ENCODE results near the gene ALG12.
"Not testable (repeated sequence)": the region's sequence is repeated elsewhere in the genome, so short reads cannot be mapped to it uniquely, and the experiment has no call there.

The ALG12 gene

DNA sequence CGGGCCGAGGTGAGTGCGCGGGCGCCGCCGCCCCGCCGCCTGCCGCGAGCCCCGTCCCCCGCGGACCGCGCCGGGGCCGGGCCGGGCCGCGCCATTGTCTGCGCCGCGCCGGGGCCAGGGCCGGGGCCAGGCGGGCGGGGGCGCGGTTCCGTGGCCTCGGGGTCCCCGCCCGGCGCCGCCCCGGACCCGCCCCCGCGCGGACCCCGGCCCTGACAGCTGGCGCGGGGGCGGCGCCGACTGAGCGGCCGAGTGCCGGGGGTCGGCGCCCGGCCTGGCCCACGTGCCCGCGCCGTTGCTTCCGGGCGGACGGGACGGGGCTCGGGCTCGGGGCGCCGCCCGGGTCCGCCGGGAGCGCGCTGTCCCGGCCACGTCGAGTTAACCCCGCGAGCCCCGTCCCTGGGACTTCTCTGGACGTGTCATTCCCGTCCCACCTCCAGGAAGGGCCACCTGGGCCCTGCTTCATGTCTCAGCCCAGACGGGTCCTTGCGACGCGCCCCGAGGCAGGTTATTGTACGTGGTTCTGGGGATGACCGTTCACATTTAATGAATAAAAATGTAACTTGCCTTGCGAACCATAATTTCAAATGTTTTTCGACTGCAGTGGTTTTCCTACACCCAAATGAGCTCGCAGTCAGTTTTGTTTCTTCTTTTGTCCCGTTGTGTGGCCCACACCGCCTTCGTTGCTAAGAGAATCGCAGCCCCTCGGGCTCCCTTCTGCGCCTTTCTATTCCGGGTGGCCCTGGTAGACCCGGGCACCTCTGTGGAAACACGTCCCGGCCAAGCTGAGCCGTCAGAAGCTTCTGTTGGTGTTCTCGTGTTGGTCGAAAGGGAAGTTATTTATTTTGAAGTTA is 64.0 kb downstream of the ALG12 start:
- Histone ChIP-seq H4K20me1 (ENCODE audit: insufficient read depth, low read length) (no peaks in the 10 kb centered on the region), H3K79me2 (ENCODE audit: insufficient read depth, low read length) (peaks cover 47% of the 10 kb centered on the region), H3K9me2 (ENCODE audit: low read depth, low read length) (no peaks in the 10 kb centered on the region), H3K4me3 (ENCODE audit: low read depth, low read length, poor library complexity, severe bottlenecking) (peak overlapping the region; percentile 92), H3K36me3 (ENCODE audit: insufficient read depth, low read length) (peaks cover 5% of the 10 kb centered on the region; the same call in 1 of the 2 replicates), H3K4me2 (ENCODE audit: low read length) (peak overlapping the region; percentile 83), H3K27me3 (ENCODE audit: insufficient read depth, low read length) (no peaks in the 10 kb centered on the region), H3K9ac (ENCODE audit: low read length) (peak overlapping the region; percentile 92), H3K4me1 (ENCODE audit: insufficient read depth, low read length, severe bottlenecking) (peaks cover 26% of the 10 kb centered on the region), H3F3A (ENCODE audit: insufficient read depth, low read length) (no peaks in the 10 kb centered on the region), H3K27ac (ENCODE audit: low read depth, low read length, poor library complexity, severe bottlenecking) (peak overlapping the region; percentile 71), H3K9me3 (ENCODE audit: low read length) (no peaks in the 10 kb centered on the region), H2AFZ (ENCODE audit: low read length) (no peak overlapping the region)
- TF ChIP-seq, protein P1, sequence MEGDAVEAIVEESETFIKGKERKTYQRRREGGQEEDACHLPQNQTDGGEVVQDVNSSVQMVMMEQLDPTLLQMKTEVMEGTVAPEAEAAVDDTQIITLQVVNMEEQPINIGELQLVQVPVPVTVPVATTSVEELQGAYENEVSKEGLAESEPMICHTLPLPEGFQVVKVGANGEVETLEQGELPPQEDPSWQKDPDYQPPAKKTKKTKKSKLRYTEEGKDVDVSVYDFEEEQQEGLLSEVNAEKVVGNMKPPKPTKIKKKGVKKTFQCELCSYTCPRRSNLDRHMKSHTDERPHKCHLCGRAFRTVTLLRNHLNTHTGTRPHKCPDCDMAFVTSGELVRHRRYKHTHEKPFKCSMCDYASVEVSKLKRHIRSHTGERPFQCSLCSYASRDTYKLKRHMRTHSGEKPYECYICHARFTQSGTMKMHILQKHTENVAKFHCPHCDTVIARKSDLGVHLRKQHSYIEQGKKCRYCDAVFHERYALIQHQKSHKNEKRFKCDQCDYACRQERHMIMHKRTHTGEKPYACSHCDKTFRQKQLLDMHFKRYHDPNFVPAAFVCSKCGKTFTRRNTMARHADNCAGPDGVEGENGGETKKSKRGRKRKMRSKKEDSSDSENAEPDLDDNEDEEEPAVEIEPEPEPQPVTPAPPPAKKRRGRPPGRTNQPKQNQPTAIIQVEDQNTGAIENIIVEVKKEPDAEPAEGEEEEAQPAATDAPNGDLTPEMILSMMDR (IDR thresholded peaks at IDR 0.05; ENCODE audit: low read length) = no peak
- no peak for TF ChIP-seq EZH2 (IDR thresholded peaks at IDR 0.05; ENCODE audit: borderline replicate concordance, low read length)

DNA sequence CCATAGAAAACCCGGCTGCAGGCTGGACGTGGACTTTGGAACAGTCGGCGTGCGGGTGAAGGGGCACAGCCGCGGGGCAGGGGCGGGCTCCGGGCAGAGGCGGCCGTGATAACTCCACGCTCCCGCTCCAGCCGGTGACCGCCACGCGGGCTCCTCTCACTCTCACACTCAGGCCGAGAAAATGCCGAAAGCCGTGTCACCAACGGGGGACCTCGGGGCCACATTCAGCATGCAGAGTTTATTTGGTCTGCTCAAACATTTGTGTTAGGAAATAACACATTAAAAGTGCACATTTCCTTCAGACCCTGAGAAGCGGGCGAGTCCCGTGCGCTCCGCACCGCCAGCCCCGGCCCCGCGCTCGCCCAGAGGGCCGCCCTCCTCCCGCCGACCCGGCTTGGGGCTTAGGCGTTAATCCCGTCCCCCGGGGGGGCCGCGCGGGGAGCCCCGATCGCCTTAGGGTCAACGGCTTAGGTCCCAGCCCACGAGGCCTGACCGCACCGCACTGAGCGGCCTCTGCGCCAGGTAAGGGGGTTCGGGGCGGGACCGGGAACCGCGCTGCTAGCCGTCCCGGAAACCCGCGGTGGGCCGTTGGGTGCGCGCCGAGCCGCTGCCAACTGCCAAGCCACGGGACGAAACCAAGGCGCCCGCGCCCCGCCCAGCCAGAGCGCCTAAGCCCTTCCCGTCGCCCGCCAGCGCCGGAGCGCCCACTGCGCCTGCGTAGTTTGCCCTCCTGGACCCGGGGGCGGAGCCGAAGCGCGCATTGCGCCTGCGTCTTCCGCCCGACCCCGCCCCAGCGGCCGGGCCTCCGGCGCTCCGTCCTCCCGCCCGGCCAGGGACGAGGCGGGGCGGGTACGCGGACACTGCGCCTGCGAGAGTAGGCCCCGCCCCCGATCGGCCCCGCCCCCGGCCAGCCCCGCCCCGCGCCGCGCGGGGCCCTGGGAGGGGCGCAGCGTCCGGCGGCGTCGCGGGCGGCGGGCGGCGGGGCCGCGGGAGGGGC is 65.0 kb downstream of the ALG12 start, which contains the start of gene ZBED4:
Gene ZBED4, plus strand, starts transcription at position 947 of the 997 bp plus-strand sequence. CDS start 29,819 bp downstream, outside the sequence.
- no peaks in the 10 kb centered on the region for H3K36me3 ChIP-seq (ENCODE audit: insufficient read depth, low read length)
- no peak within 1 kb of the TSS; the same call in 1 of the 2 replicates for H2AFZ ChIP-seq (ENCODE audit: low read length)
- H3K4me2 ChIP-seq (ENCODE audit: low read length) = peak within 1 kb of the TSS; percentile 90
- peak within 1 kb of the TSS; percentile 92 for H3K9ac ChIP-seq (ENCODE audit: low read length)
- TF ChIP-seq, protein P1 (IDR thresholded peaks at IDR 0.05; ENCODE audit: low read length) = no peak
- no peak for TF ChIP-seq EZH2 (IDR thresholded peaks at IDR 0.05; ENCODE audit: borderline replicate concordance, low read length)
- peaks cover 26% of the 10 kb centered on the region for H3K4me1 ChIP-seq (ENCODE audit: insufficient read depth, low read length, severe bottlenecking)
- no peaks in the 10 kb centered on the region for H3K27me3 ChIP-seq (ENCODE audit: insufficient read depth, low read length)
- H4K20me1 ChIP-seq (ENCODE audit: insufficient read depth, low read length) = no peaks in the 10 kb centered on the region
- H3K9me2 ChIP-seq (ENCODE audit: low read depth, low read length) = no peaks in the 10 kb centered on the region
- peaks cover 37% of the 10 kb centered on the region for H3K79me2 ChIP-seq (ENCODE audit: insufficient read depth, low read length)
- H3K27ac ChIP-seq (ENCODE audit: low read depth, low read length, poor library complexity, severe bottlenecking) = peak within 1 kb of the TSS; percentile 84
- peak within 1 kb of the TSS; percentile 92 for H3K4me3 ChIP-seq (ENCODE audit: low read depth, low read length, poor library complexity, severe bottlenecking)
- no peaks in the 10 kb centered on the region for H3F3A ChIP-seq (ENCODE audit: insufficient read depth, low read length)
- no peaks in the 10 kb centered on the region for H3K9me3 ChIP-seq (ENCODE audit: low read length)

DNA sequence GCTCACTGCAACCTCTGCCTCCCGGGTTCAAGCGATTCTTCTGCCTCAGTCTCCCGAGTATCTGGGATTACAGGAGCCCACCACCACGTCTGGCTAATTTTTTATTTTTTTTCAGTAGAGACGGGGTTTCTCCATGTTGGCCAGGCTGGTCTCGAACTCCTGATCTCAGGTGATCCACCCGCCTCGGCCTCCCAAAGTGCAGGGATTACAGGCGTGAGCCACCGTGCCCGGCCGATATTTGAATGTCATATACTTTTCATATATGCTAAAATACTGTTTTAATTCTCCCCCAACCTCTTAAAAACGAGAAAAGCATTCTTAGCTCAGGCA is 65.7 kb downstream of the ALG12 start:
- H3K9me2 ChIP-seq (ENCODE audit: low read depth, low read length); H3K36me3 ChIP-seq (ENCODE audit: insufficient read depth, low read length); H3F3A ChIP-seq (ENCODE audit: insufficient read depth, low read length); H3K9me3 ChIP-seq (ENCODE audit: low read length); H2AFZ ChIP-seq (ENCODE audit: low read length); H3K27me3 ChIP-seq (ENCODE audit: insufficient read depth, low read length); H4K20me1 ChIP-seq (ENCODE audit: insufficient read depth, low read length): not testable (repeated sequence)
- peaks cover 26% of the 10 kb centered on the region for H3K4me1 ChIP-seq (ENCODE audit: insufficient read depth, low read length, severe bottlenecking)
- H3K27ac ChIP-seq (ENCODE audit: low read depth, low read length, poor library complexity, severe bottlenecking) = peak overlapping the region; percentile 84
- peaks cover 31% of the 10 kb centered on the region for H3K79me2 ChIP-seq (ENCODE audit: insufficient read depth, low read length)
- peak overlapping the region; percentile 72 for H3K4me3 ChIP-seq (ENCODE audit: low read depth, low read length, poor library complexity, severe bottlenecking)
- H3K4me2 ChIP-seq (ENCODE audit: low read length) = peak overlapping the region; percentile 90
- H3K9ac ChIP-seq (ENCODE audit: low read length) = peak overlapping the region; percentile 91
